ENCODE measurements around the gene SMURF2. TPM values are rescaled to one million over a fixed set of nuclear protein-coding genes. Genes with fewer than 3 reads are reported as not detected.

SMURF2 gene
- total and polyA plus RNA-seq, 2 donors (not counting 1 experiment from before 2014, with no cell fraction given): 96.3 to 108 TPM

DNA sequence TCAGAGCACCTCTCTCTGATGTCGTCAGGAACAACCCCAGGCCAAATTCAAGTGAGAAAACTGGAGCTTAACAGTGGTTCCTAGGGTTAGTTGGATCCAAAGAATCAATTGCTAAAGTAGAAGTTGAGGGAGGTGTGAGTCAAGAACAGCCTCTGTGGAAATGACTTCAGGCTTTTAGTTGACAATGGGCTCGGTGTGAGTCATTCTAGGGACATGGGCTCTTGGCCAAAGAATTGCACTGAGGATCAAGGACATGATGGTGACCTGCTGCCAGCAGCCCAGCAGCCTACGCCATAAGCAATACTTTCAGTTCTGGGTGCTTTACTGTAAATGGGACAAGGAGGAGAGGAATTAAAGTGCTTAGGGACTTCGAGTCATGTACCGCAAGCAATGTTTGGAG lies 32.1 kb upstream of the SMURF2 start:
- Histone ChIP-seq H4K20me1 (ENCODE audit: control insufficient read depth, extremely low read depth, insufficient read depth, low read length) (no peaks in the 10 kb centered on the region), H3K4me1 (ENCODE audit: control insufficient read depth, extremely low read depth, insufficient read depth, low read length) (peaks cover 6% of the 10 kb centered on the region), H3K4me2 (ENCODE audit: extremely low read depth, insufficient read depth, low read length) (no peak overlapping the region), H3K4me3 (replicated peaks in 1 of 4; ENCODE audit: control extremely low read depth in 1 of 4, insufficient read depth in 1 of 4, low read depth in 3 of 4, low read length in 4 of 4) (no peak overlapping the region), H3K79me2 (ENCODE audit: control insufficient read depth, insufficient read depth, low read length) (no peaks in the 10 kb centered on the region), H3K36me3 (ENCODE audit: control insufficient read depth, insufficient read depth, low read length) (no peaks in the 10 kb centered on the region), H2AFZ (ENCODE audit: low read length) (no peak overlapping the region), H3K27me3 (ENCODE audit: control insufficient read depth, insufficient read depth, low read length) (no peaks in the 10 kb centered on the region), H3K9ac (ENCODE audit: insufficient read depth, low read length) (no peak overlapping the region), H3K27ac (ENCODE audit: insufficient read depth, low read length) (no peak overlapping the region), H3K9me3 (ENCODE audit: control insufficient read depth, insufficient read depth, low read depth, low read length) (no peaks in the 10 kb centered on the region)
- peak; percentile 43 to 79 for DNase-seq (ENCODE audit: low read depth in 2 of 2)
- no peak for TF ChIP-seq EZH2 (IDR thresholded peaks at IDR 0.05; ENCODE audit: low read length, missing control alignments)
- TF ChIP-seq, protein P1, sequence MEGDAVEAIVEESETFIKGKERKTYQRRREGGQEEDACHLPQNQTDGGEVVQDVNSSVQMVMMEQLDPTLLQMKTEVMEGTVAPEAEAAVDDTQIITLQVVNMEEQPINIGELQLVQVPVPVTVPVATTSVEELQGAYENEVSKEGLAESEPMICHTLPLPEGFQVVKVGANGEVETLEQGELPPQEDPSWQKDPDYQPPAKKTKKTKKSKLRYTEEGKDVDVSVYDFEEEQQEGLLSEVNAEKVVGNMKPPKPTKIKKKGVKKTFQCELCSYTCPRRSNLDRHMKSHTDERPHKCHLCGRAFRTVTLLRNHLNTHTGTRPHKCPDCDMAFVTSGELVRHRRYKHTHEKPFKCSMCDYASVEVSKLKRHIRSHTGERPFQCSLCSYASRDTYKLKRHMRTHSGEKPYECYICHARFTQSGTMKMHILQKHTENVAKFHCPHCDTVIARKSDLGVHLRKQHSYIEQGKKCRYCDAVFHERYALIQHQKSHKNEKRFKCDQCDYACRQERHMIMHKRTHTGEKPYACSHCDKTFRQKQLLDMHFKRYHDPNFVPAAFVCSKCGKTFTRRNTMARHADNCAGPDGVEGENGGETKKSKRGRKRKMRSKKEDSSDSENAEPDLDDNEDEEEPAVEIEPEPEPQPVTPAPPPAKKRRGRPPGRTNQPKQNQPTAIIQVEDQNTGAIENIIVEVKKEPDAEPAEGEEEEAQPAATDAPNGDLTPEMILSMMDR (conservative IDR thresholded peaks at IDR 0.05 in 1 of 2, IDR thresholded peaks at IDR 0.05 in 1 of 2; ENCODE audit: low read depth in 1 of 2, low read length in 2 of 2): no peak

DNA sequence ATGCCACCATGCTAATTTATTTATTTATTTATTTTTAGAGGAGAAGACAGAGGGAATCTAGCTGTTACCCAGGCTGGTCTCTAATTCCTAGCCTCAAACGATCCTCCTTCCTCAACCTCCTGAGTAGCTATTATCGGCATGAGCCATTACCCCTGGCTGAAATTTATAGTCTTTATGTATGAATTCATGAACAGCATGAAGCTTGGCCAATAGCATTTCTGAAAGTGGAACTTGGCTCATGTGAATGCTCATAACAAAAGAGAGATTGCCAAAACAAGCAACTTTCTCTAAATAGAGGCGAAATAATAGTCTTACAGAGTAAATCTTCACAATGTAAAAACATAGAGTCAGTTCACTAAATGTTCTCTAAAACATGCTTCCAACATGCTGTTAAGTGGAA lies 30.1 kb upstream of the SMURF2 start:
- peak in 1 of 2 donors; percentile 68 for DNase-seq (ENCODE audit: low read depth in 2 of 2)
- Histone ChIP-seq H3K4me2 (ENCODE audit: extremely low read depth, insufficient read depth, low read length) (no peak overlapping the region), H3K9me3 (ENCODE audit: control insufficient read depth, insufficient read depth, low read depth, low read length) (no peaks in the 10 kb centered on the region), H3K79me2 (ENCODE audit: control insufficient read depth, insufficient read depth, low read length) (no peaks in the 10 kb centered on the region), H3K27me3 (ENCODE audit: control insufficient read depth, insufficient read depth, low read length) (no peaks in the 10 kb centered on the region), H2AFZ (ENCODE audit: low read length) (no peak overlapping the region), H3K4me3 (replicated peaks in 1 of 4; ENCODE audit: control extremely low read depth in 1 of 4, insufficient read depth in 1 of 4, low read depth in 3 of 4, low read length in 4 of 4) (no peak overlapping the region), H3K36me3 (ENCODE audit: control insufficient read depth, insufficient read depth, low read length) (no peaks in the 10 kb centered on the region), H3K27ac (ENCODE audit: insufficient read depth, low read length) (no peak overlapping the region), H3K4me1 (ENCODE audit: control insufficient read depth, extremely low read depth, insufficient read depth, low read length) (peaks cover 2% of the 10 kb centered on the region), H3K9ac (ENCODE audit: insufficient read depth, low read length) (no peak overlapping the region), H4K20me1 (ENCODE audit: control insufficient read depth, extremely low read depth, insufficient read depth, low read length) (no peaks in the 10 kb centered on the region)
- TF ChIP-seq, protein P1 (conservative IDR thresholded peaks at IDR 0.05 in 1 of 2, IDR thresholded peaks at IDR 0.05 in 1 of 2; ENCODE audit: low read depth in 1 of 2, low read length in 2 of 2): no peak
- TF ChIP-seq EZH2 (IDR thresholded peaks at IDR 0.05; ENCODE audit: low read length, missing control alignments): no peak

DNA sequence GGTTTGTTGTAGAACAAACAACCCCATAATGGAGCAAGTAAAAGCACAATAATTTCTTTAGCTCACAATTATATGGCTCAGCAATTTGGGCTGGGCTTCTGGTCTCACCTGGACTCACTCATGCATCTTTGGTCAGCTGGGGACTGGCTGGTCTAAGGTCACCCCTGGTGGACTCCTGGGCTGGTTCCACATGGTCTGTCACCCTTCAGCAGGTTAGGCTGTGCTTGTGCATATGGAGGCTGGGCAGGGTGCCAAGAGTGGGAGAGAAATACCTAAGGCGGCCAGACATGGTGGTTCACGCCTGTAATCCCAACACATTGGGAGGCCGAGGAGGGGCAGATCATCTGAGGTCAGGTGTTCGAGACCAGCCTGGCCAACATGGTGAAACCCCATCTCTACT lies 27.0 kb upstream of the SMURF2 start:
- no peaks in the 10 kb centered on the region for H3K36me3 ChIP-seq (ENCODE audit: control insufficient read depth, insufficient read depth, low read length)
- no peak for TF ChIP-seq EZH2 (IDR thresholded peaks at IDR 0.05; ENCODE audit: low read length, missing control alignments)
- TF ChIP-seq, protein P1 (conservative IDR thresholded peaks at IDR 0.05 in 1 of 2, IDR thresholded peaks at IDR 0.05 in 1 of 2; ENCODE audit: low read depth in 1 of 2, low read length in 2 of 2): no peak
- H3K27me3 ChIP-seq (ENCODE audit: control insufficient read depth, insufficient read depth, low read length): no peaks in the 10 kb centered on the region
- no peak for DNase-seq (ENCODE audit: low read depth in 2 of 2)
- no peak overlapping the region for H3K4me2 ChIP-seq (ENCODE audit: extremely low read depth, insufficient read depth, low read length)
- no peak overlapping the region for H3K27ac ChIP-seq (ENCODE audit: insufficient read depth, low read length)
- no peak overlapping the region for H2AFZ ChIP-seq (ENCODE audit: low read length)
- no peaks in the 10 kb centered on the region for H4K20me1 ChIP-seq (ENCODE audit: control insufficient read depth, extremely low read depth, insufficient read depth, low read length)
- no peaks in the 10 kb centered on the region for H3K9me3 ChIP-seq (ENCODE audit: control insufficient read depth, insufficient read depth, low read depth, low read length)
- no peaks in the 10 kb centered on the region for H3K79me2 ChIP-seq (ENCODE audit: control insufficient read depth, insufficient read depth, low read length)
- peaks cover 5% of the 10 kb centered on the region for H3K4me1 ChIP-seq (ENCODE audit: control insufficient read depth, extremely low read depth, insufficient read depth, low read length)
- no peak overlapping the region for H3K4me3 ChIP-seq (replicated peaks in 1 of 4; ENCODE audit: control extremely low read depth in 1 of 4, insufficient read depth in 1 of 4, low read depth in 3 of 4, low read length in 4 of 4)
- no peak overlapping the region for H3K9ac ChIP-seq (ENCODE audit: insufficient read depth, low read length)
